Ovary (tissue), 3 donors: ENCODE data around the gene EXD3.

Experiments used
- POLR2A ChIP-seq: fragments of 450-650 bp; IDR thresholded peaks from one replicate; pipeline ENCODE4 v1.6.1; 2017; ENCODE audit warnings: antibody characterized with exemption, mild to moderate bottlenecking, moderate library complexity
- TF ChIP-seq, protein P1 (sequence below), 3 donors: fragments of 450-650 bp in 2 of 3; fragments of 200-600 bp in 1 of 3; IDR thresholded peaks; one replicate each; pipeline versions ENCODE4 v1.5.1 to v1.8.0; 2016 to 2022; ENCODE audit warnings: antibody characterized with exemption in 3 of 3, mild to moderate bottlenecking in 1 of 3
- donor health status: DM: no; HTN: no; CAD: no.

DNA sequence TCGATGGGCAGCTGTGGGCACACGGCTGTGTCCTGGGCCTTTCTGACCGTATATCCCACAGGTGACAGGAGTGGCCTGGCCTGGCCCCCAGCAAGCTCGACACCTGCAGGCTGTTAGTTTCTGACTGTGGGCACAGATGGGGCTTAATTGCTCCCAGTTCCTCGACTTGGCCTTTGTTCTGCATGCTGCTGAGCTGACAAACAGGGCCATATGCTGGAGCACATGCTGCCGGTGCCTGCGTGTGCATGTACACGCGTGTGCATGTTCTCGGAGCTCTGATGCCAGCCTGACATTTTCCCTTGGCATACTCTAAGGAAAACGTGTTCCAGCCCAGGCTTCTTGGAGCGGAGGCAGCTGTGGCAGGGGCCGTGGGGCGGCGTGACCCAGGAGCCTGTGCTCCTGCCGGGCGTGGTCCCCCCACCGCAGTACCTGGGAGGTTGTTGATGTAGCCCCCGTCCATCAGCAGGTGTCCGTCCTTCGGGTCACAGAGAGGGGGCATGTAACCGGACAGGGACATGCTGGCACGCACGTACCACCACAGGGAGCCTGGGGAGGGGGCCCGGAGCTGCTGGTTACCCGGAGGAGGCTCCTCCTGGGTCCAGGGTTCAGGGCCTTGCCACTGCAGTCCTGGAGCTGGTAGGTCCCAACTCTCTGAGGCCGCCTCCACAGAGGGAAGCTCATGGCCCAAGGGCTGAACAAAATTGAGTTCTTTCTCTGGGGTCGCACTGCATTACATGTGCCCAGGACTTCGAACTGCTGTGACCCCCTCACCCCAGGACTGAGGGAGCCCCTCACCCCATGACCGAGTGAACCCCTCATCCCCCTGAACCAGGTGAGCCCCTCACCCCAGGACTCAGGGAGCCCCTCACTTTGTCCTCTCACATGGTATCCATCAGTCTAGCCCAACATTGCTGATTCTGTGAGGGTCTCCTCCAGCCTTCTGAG, 40.3 kb upstream of the EXD3 start:
- TF ChIP-seq, protein P1, sequence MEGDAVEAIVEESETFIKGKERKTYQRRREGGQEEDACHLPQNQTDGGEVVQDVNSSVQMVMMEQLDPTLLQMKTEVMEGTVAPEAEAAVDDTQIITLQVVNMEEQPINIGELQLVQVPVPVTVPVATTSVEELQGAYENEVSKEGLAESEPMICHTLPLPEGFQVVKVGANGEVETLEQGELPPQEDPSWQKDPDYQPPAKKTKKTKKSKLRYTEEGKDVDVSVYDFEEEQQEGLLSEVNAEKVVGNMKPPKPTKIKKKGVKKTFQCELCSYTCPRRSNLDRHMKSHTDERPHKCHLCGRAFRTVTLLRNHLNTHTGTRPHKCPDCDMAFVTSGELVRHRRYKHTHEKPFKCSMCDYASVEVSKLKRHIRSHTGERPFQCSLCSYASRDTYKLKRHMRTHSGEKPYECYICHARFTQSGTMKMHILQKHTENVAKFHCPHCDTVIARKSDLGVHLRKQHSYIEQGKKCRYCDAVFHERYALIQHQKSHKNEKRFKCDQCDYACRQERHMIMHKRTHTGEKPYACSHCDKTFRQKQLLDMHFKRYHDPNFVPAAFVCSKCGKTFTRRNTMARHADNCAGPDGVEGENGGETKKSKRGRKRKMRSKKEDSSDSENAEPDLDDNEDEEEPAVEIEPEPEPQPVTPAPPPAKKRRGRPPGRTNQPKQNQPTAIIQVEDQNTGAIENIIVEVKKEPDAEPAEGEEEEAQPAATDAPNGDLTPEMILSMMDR (IDR thresholded peaks at IDR 0.05): no peak
- TF ChIP-seq POLR2A: no peak
